ENCODE measurements around the gene ZNF221. TPM values are rescaled to one million over a fixed set of nuclear protein-coding genes. Genes with fewer than 3 reads are reported as not detected.

ZNF221 gene
- 10 to 100 TPM; 18.2 to 18.3 TPM for total RNA-seq
- polyA plus RNA-seq (ENCODE audit: insufficient read length in 2 of 2) = 1 to 10 TPM; 6.2 to 8.4 TPM
- long read RNA-seq, donor 1, partial matches to known transcripts = 0 of 2 reads
- long read RNA-seq, donor 1, other reads (novel, unspliced or antisense) = 0 of 2 reads
- long read RNA-seq, donor 2 = 0 reads
- long read RNA-seq, donor 3, partial matches to known transcripts = 0 of 1 reads
- long read RNA-seq, donor 3, other reads (novel, unspliced or antisense) = 0 of 1 reads
- long read RNA-seq, donor 4, partial matches to known transcripts = 0 of 1 reads
- long read RNA-seq, donor 4, other reads (novel, unspliced or antisense) = 0 of 1 reads

DNA sequence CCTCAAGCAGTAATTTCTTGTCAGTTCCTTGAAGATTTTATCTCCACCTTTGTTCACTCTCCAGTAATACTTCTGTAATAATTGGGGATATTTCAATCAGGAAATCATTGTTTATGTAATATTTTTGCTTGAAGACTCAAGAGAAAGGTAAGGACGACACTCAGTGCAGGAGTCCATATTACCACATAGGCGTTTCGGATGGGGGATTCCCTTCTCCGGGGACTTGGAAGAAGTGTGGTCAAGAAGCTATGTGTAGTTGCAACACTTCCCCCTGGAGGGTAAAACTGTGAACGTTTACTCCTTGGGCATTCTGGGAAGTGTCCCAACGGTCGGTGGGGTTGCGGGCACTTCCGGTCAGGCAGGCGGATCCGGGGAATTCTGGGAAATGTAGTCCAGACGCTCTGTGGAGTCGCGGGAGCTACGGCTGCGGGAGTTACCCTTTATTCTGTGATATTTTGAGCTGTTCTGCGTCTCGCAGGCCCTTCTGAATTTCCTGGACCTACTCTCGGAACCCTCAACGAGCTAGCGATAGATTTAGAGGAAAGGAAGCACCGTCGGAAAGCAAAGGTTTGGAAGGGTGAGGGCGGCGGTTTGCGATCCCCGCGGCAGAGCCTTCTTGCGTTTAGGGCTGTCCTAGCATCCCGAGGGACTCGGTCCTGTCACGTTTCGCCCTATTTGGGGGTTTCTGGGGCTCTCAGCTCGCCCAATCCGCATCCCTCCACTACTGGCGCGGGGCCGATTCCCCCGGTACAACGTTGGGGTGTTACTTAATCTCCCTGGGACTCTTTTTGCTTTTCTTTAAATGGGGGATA lies at the start of gene ZNF221:
ZNF221 (plus strand) TSS at position 395 of the 812 bp plus-strand sequence. CDS start 11,499 bp downstream, outside the sequence.
- no peaks in the 10 kb centered on the region for H3K36me3 ChIP-seq (ENCODE audit: control insufficient read depth, insufficient read depth, low read length)
- no peaks in the 10 kb centered on the region for H3K27me3 ChIP-seq (ENCODE audit: control insufficient read depth, insufficient read depth, low read length)
- peak; percentile 84 to 98 (median 92) for DNase-seq (ENCODE audit: low read depth in 4 of 6, low spot score in 6 of 6)
- WGBS (ENCODE audit: insufficient coverage) = 0% methylated on average over 33 of the region's 40 CpGs
- peaks cover 9% of the 10 kb centered on the region for H3K9me3 ChIP-seq (ENCODE audit: control insufficient read depth, insufficient read depth, low read length)
- H3K27ac ChIP-seq (ENCODE audit: low read depth, low read length) = peak within 1 kb of the TSS; percentile 76
- no peaks in the 10 kb centered on the region for H3K4me1 ChIP-seq (ENCODE audit: control insufficient read depth, insufficient read depth, low read length)
- H3K4me3 ChIP-seq (ENCODE audit: low read depth, low read length) = peak within 1 kb of the TSS; percentile 63

GRCh38 chr19:43901395-43902390 lies 49.3 kb upstream of the ZNF221 start:
- Histone ChIP-seq H3K36me3 (ENCODE audit: control insufficient read depth, insufficient read depth, low read length) (peaks cover 3% of the 10 kb centered on the region), H3K4me3 (ENCODE audit: low read depth, low read length) (peak overlapping the region; percentile 66), H3K27ac (ENCODE audit: low read depth, low read length) (no peak overlapping the region), H3K9me3 (ENCODE audit: control insufficient read depth, insufficient read depth, low read length) (peaks cover 20% of the 10 kb centered on the region), H3K4me1 (ENCODE audit: control insufficient read depth, insufficient read depth, low read length) (peaks cover 12% of the 10 kb centered on the region), H3K27me3 (ENCODE audit: control insufficient read depth, insufficient read depth, low read length) (no peaks in the 10 kb centered on the region)
- DNase-seq (ENCODE audit: low read depth in 4 of 6, low spot score in 6 of 6) = peak; percentile 73 to 95 (median 79)
- 12% methylated on average over 38 of the region's 39 CpGs for WGBS (ENCODE audit: insufficient coverage)

GRCh38 chr19:43902399-43902798 lies 48.6 kb upstream of the ZNF221 start:
- Histone ChIP-seq H3K4me1 (ENCODE audit: control insufficient read depth, insufficient read depth, low read length) (peaks cover 12% of the 10 kb centered on the region), H3K27me3 (ENCODE audit: control insufficient read depth, insufficient read depth, low read length) (no peaks in the 10 kb centered on the region), H3K4me3 (ENCODE audit: low read depth, low read length) (peak overlapping the region; percentile 66), H3K9me3 (ENCODE audit: control insufficient read depth, insufficient read depth, low read length) (peaks cover 23% of the 10 kb centered on the region), H3K36me3 (ENCODE audit: control insufficient read depth, insufficient read depth, low read length) (no peaks in the 10 kb centered on the region), H3K27ac (ENCODE audit: low read depth, low read length) (no peak overlapping the region)
- WGBS (ENCODE audit: insufficient coverage) = 50% methylated on average over 1 of the region's 4 CpGs
- DNase-seq (ENCODE audit: low read depth in 4 of 6, low spot score in 6 of 6) = no peak

GRCh38 chr19:43905897-43906296 lies 45.1 kb upstream of the ZNF221 start:
- no peak overlapping the region for H3K27ac ChIP-seq (ENCODE audit: low read depth, low read length)
- H3K4me3 ChIP-seq (ENCODE audit: low read depth, low read length) = no peak overlapping the region
- DNase-seq (ENCODE audit: low read depth in 4 of 6, low spot score in 6 of 6) = no peak
- peaks cover 12% of the 10 kb centered on the region for H3K4me1 ChIP-seq (ENCODE audit: control insufficient read depth, insufficient read depth, low read length)
- no CpG with 5 or more reads among the region's 5 CpGs for WGBS (ENCODE audit: insufficient coverage)
- H3K27me3 ChIP-seq (ENCODE audit: control insufficient read depth, insufficient read depth, low read length) = no peaks in the 10 kb centered on the region
- no peaks in the 10 kb centered on the region for H3K36me3 ChIP-seq (ENCODE audit: control insufficient read depth, insufficient read depth, low read length)
- peaks cover 25% of the 10 kb centered on the region for H3K9me3 ChIP-seq (ENCODE audit: control insufficient read depth, insufficient read depth, low read length)

GRCh38 chr19:43906774-43907173 lies 44.3 kb upstream of the ZNF221 start:
- WGBS (ENCODE audit: insufficient coverage) = no CpG with 5 or more reads among the region's 2 CpGs
- H3K27me3 ChIP-seq (ENCODE audit: control insufficient read depth, insufficient read depth, low read length) = no peaks in the 10 kb centered on the region
- peaks cover 29% of the 10 kb centered on the region for H3K9me3 ChIP-seq (ENCODE audit: control insufficient read depth, insufficient read depth, low read length)
- peaks cover 4% of the 10 kb centered on the region for H3K4me1 ChIP-seq (ENCODE audit: control insufficient read depth, insufficient read depth, low read length)
- no peak for DNase-seq (ENCODE audit: low read depth in 4 of 6, low spot score in 6 of 6)
- H3K27ac ChIP-seq (ENCODE audit: low read depth, low read length) = no peak overlapping the region
- H3K36me3 ChIP-seq (ENCODE audit: control insufficient read depth, insufficient read depth, low read length) = no peaks in the 10 kb centered on the region
- H3K4me3 ChIP-seq (ENCODE audit: low read depth, low read length) = no peak overlapping the region

DNA sequence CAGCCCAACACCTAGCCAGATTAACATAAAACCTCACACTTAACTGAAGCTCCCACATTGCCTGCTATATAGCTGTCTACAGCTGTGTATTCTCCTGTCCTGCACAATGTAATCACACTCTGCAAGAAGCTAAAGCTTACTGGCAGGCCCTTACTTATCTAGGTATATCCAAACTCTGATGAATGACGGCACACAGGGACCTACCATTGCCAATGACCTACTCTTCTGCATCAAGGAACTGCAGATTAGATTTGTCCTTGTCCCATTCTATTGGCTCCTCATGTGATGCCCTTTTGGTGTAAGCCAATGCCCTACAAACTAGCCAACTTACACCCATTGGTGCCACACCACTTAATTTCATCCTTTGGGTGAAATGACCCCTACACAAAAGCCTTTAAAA lies 42.4 kb upstream of the ZNF221 start:
- Histone ChIP-seq H3K9me3 (ENCODE audit: control insufficient read depth, insufficient read depth, low read length) (peaks cover 26% of the 10 kb centered on the region), H3K36me3 (ENCODE audit: control insufficient read depth, insufficient read depth, low read length) (peaks cover 3% of the 10 kb centered on the region), H3K4me3 (ENCODE audit: low read depth, low read length) (no peak overlapping the region), H3K27me3 (ENCODE audit: control insufficient read depth, insufficient read depth, low read length) (no peaks in the 10 kb centered on the region), H3K4me1 (ENCODE audit: control insufficient read depth, insufficient read depth, low read length) (no peaks in the 10 kb centered on the region), H3K27ac (ENCODE audit: low read depth, low read length) (no peak overlapping the region)
- 100% methylated on average over 1 of the region's 1 CpG for WGBS (ENCODE audit: insufficient coverage)
- DNase-seq (ENCODE audit: low read depth in 4 of 6, low spot score in 6 of 6) = no peak

GRCh38 chr19:43910884-43911283 lies 40.1 kb upstream of the ZNF221 start:
- no peak overlapping the region for H3K27ac ChIP-seq (ENCODE audit: low read depth, low read length)
- no peak for DNase-seq (ENCODE audit: low read depth in 4 of 6, low spot score in 6 of 6)
- no peak overlapping the region for H3K4me3 ChIP-seq (ENCODE audit: low read depth, low read length)
- H3K27me3 ChIP-seq (ENCODE audit: control insufficient read depth, insufficient read depth, low read length) = no peaks in the 10 kb centered on the region
- H3K9me3 ChIP-seq (ENCODE audit: control insufficient read depth, insufficient read depth, low read length) = peaks cover 30% of the 10 kb centered on the region
- no peaks in the 10 kb centered on the region for H3K4me1 ChIP-seq (ENCODE audit: control insufficient read depth, insufficient read depth, low read length)
- H3K36me3 ChIP-seq (ENCODE audit: control insufficient read depth, insufficient read depth, low read length) = peaks cover 24% of the 10 kb centered on the region

DNA sequence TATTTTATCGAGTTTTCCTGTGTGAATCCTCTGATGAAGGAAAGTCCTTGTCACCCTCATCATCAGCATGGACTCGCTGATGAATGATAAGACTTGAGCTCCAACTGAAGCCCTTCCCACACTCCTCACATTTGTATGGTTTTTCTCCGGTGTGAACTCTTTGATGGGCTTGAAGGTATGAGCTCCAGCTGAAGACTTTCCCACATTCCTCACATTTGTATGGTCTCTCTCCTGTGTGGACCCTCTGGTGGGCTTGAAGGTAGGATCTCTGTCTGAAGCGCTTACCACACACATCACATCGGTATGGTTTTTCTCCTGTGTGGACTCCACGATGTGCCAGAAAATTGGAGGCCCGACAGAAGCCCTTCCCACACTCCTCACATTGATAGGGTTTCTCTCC lies 37.6 kb upstream of the ZNF221 start:
- 98% methylated on average over 4 of the region's 7 CpGs for WGBS (ENCODE audit: insufficient coverage)
- no peak overlapping the region for H3K4me3 ChIP-seq (ENCODE audit: low read depth, low read length)
- no peaks in the 10 kb centered on the region for H3K27me3 ChIP-seq (ENCODE audit: control insufficient read depth, insufficient read depth, low read length)
- peaks cover 27% of the 10 kb centered on the region for H3K9me3 ChIP-seq (ENCODE audit: control insufficient read depth, insufficient read depth, low read length)
- no peaks in the 10 kb centered on the region for H3K4me1 ChIP-seq (ENCODE audit: control insufficient read depth, insufficient read depth, low read length)
- no peak for DNase-seq (ENCODE audit: low read depth in 4 of 6, low spot score in 6 of 6)
- H3K36me3 ChIP-seq (ENCODE audit: control insufficient read depth, insufficient read depth, low read length) = peaks cover 38% of the 10 kb centered on the region
- no peak overlapping the region for H3K27ac ChIP-seq (ENCODE audit: low read depth, low read length)

DNA sequence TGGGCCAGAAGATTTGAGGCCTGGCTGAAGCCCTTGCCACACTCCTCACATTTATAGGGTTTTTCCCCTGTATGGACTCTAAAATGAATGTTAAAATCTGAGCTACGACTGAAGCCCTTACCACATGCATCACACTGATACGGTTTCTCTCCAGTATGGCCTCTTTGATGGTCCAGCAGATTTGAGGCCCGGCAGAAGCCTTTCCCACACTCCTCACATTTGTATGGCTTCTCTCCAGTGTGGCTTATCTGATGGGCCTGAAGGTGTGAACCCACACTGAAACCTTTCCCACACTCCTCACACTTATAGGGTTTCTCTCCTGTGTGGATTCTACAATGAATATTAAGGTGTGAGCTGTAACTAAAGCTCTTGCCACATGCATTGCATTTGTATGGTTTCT lies 37.0 kb upstream of the ZNF221 start:
- peaks cover 40% of the 10 kb centered on the region for H3K36me3 ChIP-seq (ENCODE audit: control insufficient read depth, insufficient read depth, low read length)
- WGBS (ENCODE audit: insufficient coverage) = 67% methylated on average over 3 of the region's 3 CpGs

More for the DNA sequence above, 37.0 kb upstream of the ZNF221 start:
- no peak overlapping the region for H3K4me3 ChIP-seq (ENCODE audit: low read depth, low read length)
- peaks cover 29% of the 10 kb centered on the region for H3K9me3 ChIP-seq (ENCODE audit: control insufficient read depth, insufficient read depth, low read length)
- DNase-seq (ENCODE audit: low read depth in 4 of 6, low spot score in 6 of 6) = no peak
- H3K4me1 ChIP-seq (ENCODE audit: control insufficient read depth, insufficient read depth, low read length) = no peaks in the 10 kb centered on the region
- no peak overlapping the region for H3K27ac ChIP-seq (ENCODE audit: low read depth, low read length)
- H3K27me3 ChIP-seq (ENCODE audit: control insufficient read depth, insufficient read depth, low read length) = no peaks in the 10 kb centered on the region
